Esophagus muscularis mucosa (tissue), 3 donors: ENCODE measurements around the gene SPDYE4.

Experiments
- CTCF ChIP-seq, 3 experiments: fragments of 200-600 bp in 2 of 3; fragments of 450-650 bp in 1 of 3; sonication (generic) in 2 of 3; IDR thresholded peaks; one replicate each; pipeline ENCODE4 v1.5.1; 2017 to 2019; ENCODE audit warnings: antibody characterized with exemption in 3 of 3, mild to moderate bottlenecking in 2 of 3, moderate library complexity in 1 of 3
- POLR2AphosphoS5 ChIP-seq, 2 donors: sonication (generic); formaldehyde crosslinking; IDR thresholded peaks; one replicate each; pipeline ENCODE4 v1.6.1; 2017; ENCODE audit warnings: antibody characterized with exemption in 2 of 2

GRCh38 chr17:8749616-8750015 lies 8.7 kb downstream of the SPDYE4 start:
- TF ChIP-seq CTCF (IDR thresholded peaks at IDR 0.05) (no peak), POLR2AphosphoS5 (IDR thresholded peaks at IDR 0.05) (no peak)
